ENCODE data around the gene ERV3-1. TPM values are rescaled to one million over a fixed set of nuclear protein-coding genes. Genes with fewer than 3 reads are reported as not detected.
"Not testable (repeated sequence)": the region's sequence is repeated elsewhere in the genome, so short reads cannot be mapped to it uniquely, and the experiment has no call there.

Gene ERV3-1, protein sequence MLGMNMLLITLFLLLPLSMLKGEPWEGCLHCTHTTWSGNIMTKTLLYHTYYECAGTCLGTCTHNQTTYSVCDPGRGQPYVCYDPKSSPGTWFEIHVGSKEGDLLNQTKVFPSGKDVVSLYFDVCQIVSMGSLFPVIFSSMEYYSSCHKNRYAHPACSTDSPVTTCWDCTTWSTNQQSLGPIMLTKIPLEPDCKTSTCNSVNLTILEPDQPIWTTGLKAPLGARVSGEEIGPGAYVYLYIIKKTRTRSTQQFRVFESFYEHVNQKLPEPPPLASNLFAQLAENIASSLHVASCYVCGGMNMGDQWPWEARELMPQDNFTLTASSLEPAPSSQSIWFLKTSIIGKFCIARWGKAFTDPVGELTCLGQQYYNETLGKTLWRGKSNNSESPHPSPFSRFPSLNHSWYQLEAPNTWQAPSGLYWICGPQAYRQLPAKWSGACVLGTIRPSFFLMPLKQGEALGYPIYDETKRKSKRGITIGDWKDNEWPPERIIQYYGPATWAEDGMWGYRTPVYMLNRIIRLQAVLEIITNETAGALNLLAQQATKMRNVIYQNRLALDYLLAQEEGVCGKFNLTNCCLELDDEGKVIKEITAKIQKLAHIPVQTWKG
- total RNA-seq: 78.9 TPM
- long read RNA-seq, transcript ERV3-1-201 (2 exons, 2,719 nt): major isoform, 7 of 79 reads
- long read RNA-seq, partial matches to known transcripts: 0 of 79 reads
- long read RNA-seq, other reads (novel, unspliced or antisense): 72 of 79 reads

DNA sequence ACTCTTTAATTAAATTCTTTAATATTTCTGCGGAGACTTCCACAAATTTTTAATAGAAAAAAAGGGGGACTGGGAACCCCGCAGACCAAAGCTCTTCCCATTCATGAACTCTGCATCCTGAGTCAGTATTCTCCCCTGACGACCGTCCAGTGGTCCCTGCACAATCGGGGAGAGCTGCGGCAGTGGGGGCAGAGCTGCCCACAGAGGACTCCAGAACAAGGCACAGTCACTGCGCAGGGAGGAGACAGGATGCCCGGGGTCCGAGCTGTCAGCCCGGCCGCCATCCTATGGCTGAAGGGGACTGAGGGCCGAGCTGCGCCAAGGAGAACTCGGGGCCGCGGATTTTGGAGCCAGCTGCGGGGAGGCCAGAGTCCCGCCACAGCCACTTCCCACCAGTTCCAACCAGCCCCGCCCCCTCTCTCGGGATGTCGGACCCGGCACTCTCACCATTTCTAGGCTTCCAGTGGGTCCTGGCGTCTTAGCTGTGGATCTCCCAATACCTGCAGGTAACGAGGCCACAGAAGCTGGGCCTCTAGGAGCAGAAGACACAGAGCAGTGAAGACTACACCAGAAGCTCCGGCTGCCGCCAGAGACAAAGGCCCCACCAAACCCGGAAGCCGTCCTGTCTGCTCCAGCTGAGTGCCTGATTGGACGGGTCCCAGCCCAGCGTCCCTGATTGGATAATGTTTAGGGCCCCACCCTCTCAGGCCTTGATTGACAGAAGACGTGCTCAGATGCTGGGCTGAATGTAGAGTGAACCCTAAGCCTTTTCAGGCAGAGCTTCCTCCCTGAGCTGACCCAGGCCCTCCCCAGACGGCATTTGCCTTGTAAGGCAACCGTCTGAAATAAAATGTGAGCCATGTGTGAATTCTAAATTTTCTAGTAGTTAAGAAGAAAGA lies at the start of gene ERV3-1:
TSS of gene ERV3-1 (minus strand) at position 594 of the 899 bp plus-strand sequence. CDS start 13,661 bp downstream, outside the sequence.
- peak; percentile 97 for DNase-seq (ENCODE audit: low spot score)

DNA sequence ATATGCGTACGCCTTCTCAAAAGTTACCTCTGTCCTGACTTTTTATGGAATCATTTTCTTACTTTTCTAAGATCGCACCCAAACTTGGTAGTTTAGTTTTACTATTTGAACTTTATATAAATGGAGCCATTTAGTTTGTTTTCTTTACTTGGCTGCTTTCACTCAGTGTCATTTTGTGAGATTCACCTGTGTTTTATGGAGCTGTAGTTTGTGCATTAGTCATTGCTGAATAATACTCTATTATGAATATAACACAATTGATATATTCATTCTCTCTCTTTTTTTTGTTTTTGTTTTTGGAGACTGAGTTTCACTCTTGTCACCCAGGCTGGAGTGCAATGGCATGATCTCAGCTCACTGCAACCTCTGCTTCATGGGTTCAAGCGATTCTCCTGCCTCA lies 49.3 kb upstream of the ERV3-1 start:
- DNase-seq (ENCODE audit: low spot score): not testable (repeated sequence)

DNA sequence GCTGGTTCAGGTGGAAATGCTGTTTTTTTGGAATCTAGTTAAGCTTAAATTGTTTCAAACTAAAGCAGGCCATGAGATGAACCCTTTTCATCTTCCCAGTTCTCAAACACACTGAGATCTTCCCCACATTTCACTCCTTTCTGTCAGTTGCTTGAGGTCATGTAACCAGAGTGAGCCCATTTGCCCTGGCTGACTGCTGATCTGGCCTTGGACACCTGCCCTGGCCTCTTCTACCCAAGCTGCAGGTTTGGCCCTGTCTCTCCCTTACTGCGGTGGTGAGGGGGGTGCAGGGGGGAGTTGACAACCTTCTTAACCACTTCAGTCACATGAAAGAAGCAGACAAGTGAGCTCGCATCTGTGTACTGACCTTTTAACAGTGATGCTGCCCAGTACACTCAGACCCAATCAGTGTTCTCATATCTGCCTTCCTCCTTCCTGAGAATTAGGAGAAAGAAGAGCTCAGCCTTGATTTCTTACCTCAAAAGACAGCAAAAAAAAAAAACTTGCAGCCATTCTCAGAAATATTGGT lies 48.0 kb upstream of the ERV3-1 start:
- not testable (repeated sequence) for DNase-seq (ENCODE audit: low spot score)

DNA sequence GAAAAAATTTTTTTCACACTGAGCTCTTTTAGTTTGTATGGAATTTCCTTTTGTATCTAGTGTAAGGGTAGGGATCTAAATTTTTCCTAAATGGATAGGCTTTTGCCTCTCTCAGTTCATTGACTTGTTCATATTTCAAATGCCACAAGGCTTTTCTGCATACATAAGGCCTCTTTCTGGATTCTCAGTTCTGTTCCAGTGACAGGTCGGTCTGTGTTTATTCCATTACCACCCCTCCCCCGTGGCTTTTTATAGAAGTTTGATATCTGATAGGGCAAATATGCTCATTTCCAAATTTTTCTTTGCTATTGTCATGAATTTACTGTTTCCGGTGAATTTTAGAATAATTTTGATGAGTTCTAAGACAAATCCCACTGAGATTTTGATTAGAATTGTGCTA lies 45.2 kb upstream of the ERV3-1 start:
- not testable (repeated sequence) for DNase-seq (ENCODE audit: low spot score)

DNA sequence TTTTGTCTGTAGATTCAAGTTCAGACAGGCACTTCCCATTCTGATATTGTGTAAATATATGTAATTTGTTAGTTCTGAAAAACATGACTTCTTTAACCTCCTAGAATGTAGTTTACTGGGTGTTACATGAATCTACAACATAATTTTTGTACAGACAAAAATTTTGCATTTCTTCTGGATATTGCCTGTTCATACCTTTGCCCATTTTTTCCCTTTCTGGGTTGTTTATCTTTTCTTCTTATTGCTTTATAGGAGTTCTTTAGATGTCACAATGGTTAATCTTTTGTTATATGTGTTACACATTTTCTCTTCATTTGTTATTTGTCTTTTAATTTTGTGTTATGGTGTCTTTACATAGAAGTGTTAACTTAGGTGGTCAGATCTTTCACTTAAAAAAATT lies 44.7 kb upstream of the ERV3-1 start:
- not testable (repeated sequence) for DNase-seq (ENCODE audit: low spot score)

DNA sequence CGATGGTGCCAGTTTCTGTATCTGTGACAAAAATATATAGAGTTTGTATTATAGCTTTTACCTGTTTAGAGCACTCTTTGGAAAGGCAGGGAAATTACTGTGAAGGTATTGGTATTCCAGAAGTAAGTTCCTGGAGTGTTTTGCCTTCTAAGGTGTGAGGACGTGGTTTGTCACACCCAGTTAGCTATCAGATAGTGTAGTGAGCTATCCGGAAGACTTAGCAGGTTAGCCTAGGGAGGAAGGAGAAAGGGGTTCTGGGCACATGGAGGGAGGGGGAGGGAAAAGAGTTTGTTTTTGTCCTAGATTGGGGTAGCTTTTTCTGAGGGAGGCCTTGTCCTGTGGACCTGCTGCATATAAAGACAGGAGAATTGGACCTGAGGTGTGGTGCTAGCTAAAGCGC lies 39.8 kb upstream of the ERV3-1 start:
- DNase-seq (ENCODE audit: low spot score): not testable (repeated sequence)

DNA sequence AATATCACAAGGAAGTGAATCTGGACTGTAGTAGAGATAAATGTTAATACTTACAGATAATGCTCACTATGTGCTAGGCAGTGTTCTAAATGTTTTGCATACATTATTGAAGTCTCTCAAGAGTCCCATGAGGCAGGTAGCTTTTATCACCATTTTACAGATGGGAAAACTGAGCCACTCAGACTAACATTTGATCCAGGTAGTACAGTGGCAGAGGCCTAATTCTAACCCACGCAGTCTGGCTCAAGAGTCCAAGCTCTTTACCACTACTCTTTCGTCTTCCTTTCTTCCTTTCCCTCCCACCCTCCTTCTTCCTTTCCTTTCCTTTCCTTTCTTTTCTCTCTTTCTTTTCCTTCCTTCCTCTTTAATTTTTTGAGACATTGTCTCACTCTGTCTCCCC lies 39.1 kb upstream of the ERV3-1 start:
- DNase-seq (ENCODE audit: low spot score): not testable (repeated sequence)

DNA sequence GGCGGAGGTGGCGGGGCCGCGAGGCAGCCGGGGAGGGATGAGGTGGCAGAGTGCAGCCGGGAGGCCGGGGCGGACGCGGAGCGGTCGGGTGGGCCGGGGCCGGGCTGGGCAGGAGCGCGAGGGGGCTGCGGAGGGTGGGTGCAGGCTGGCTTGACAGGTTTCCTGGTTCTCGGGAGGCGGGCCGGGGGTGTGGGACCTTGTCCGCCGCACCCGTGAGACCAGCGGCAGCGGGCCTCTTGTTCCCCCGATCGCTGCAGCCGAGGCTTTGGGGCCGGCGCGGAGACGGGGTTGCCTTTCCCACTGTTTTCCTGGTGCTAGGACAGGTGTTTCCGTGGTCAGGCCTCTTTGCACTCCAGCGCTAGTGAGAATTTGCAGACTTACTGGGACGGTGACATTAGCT lies 32.3 kb upstream of the ERV3-1 start:
- DNase-seq (ENCODE audit: low spot score): not testable (repeated sequence)

GRCh38 chr7:65037740-65038688 lies 31.5 kb upstream of the ERV3-1 start:
- DNase-seq (ENCODE audit: low spot score): peak; percentile 97

- DNase-seq (ENCODE audit: low spot score): not testable (repeated sequence)
Measured at GRCh38 chr7:65036526-65036925, 30.0 kb upstream of the ERV3-1 start.

DNA sequence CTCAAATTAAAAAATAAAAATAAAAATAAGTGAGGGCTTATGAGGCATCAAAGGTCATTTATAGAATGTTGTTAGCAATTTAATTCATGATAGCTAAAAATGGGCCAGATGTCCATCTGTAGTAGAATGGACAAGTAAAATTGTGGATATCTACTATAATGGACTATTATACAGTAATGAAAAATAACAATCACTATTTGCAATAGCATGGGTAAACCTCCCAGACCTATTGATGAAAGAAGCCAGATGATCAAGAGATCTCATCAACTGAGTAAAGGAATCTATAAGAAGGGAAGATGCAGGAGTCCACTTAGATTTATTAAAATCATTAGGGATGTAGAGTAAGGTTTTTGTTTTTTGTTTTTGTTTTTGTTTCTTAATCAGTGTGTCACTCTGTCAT lies 29.0 kb upstream of the ERV3-1 start:
- not testable (repeated sequence) for DNase-seq (ENCODE audit: low spot score)

GRCh38 chr7:65034120-65034782 lies 27.8 kb upstream of the ERV3-1 start:
- DNase-seq (ENCODE audit: low spot score): not testable (repeated sequence)

DNA sequence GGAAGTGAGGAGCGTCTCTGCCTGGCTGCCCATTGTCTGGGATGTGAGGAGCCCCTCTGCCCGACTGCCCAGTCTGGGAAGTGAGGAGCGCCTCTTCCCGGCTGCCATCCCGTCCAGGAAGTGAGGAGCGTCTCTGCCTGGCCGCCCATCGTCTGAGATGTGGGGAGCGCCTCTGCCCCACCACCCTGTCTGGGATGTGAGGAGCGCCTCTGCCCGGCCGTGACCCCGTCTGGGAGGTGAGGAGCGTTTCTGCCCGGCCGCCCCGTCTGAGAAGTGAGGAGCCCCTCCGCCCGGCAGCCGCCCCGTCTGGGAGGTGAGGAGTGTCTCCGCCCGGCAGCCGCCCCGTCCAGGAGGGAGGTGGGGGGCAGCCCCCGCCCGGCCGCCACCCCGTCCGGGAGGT lies 26.9 kb upstream of the ERV3-1 start:
- not testable (repeated sequence) for DNase-seq (ENCODE audit: low spot score)

- DNase-seq (ENCODE audit: low spot score): not testable (repeated sequence)
Measured at GRCh38 chr7:65025023-65025422, 18.5 kb upstream of the ERV3-1 start.

- not testable (repeated sequence) for DNase-seq (ENCODE audit: low spot score)
Measured at GRCh38 chr7:65020978-65021377, 14.5 kb upstream of the ERV3-1 start.

DNA sequence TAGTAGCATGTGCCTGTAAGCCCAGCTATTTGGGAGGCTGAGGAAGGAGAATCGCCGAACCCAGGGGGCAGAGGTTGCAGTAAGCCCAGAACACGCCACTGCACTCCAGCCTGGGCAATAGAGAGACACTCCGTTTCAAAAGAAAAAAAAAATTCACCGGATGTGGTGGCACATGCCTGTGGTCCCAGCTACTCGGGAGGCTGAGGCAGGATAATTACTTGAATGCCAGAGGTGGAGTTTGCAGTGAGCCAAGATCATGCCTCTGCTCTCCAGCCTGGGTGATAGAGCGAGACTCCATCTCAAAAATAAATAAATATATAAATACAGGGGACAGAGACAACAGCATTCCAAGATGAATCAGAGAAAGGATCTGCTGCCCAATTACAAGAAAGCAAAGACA lies 3.4 kb upstream of the ERV3-1 start:
- not testable (repeated sequence) for DNase-seq (ENCODE audit: low spot score)

- DNase-seq (ENCODE audit: low spot score): not testable (repeated sequence)
Measured at GRCh38 chr7:65009394-65009793, 2.9 kb upstream of the ERV3-1 start.

GRCh38 chr7:65007036-65007435 lies 549 bp upstream of the ERV3-1 start:
- not testable (repeated sequence) for DNase-seq (ENCODE audit: low spot score)

GRCh38 chr7:65004575-65004974 lies 1.9 kb downstream of the ERV3-1 start:
- DNase-seq (ENCODE audit: low spot score): no peak

All from mesenteric fat pad (tissue), 1 donor.